HuH-7.5 (cell line): Measurements from ENCODE around the gene LIMS2.

Experiments
- DNase-seq: peaks from one replicate; pipeline ENCODE4 v3.0.0; 2011; ENCODE audit warnings: low spot score

LIMS2 gene

GRCh38 chr2:127645395-127646291, 29.7 kb downstream of the LIMS2 start, which contains the start of gene GPR17:
GPR17 (plus strand) TSS chr2:127646153; CDS start chr2:127650736, 4,583 bp downstream.
- DNase-seq: no peak

DNA sequence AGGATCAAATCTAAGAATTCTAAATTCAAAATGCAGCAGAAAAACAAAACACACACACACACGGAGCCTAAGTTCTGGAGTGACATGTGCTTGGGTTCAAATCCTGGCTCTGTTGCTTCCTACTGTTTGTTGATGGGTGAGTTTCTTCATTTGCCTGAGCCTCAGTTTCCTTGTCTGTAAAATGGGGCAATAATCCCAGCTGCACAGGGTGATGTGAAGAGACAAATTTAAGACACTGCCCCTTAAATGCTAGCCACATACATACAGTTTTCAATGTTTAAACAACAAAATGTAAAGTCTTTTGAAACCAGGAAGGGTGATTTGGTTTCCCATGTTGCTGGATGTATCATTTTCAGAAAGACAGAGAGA, 30.3 kb downstream of the LIMS2 start:
- no peak for DNase-seq

- no peak for DNase-seq
Measured at GRCh38 chr2:127644066-127645025, 31.0 kb downstream of the LIMS2 start.

GRCh38 chr2:127643439-127644065, 31.8 kb downstream of the LIMS2 start:
- DNase-seq: no peak

DNA sequence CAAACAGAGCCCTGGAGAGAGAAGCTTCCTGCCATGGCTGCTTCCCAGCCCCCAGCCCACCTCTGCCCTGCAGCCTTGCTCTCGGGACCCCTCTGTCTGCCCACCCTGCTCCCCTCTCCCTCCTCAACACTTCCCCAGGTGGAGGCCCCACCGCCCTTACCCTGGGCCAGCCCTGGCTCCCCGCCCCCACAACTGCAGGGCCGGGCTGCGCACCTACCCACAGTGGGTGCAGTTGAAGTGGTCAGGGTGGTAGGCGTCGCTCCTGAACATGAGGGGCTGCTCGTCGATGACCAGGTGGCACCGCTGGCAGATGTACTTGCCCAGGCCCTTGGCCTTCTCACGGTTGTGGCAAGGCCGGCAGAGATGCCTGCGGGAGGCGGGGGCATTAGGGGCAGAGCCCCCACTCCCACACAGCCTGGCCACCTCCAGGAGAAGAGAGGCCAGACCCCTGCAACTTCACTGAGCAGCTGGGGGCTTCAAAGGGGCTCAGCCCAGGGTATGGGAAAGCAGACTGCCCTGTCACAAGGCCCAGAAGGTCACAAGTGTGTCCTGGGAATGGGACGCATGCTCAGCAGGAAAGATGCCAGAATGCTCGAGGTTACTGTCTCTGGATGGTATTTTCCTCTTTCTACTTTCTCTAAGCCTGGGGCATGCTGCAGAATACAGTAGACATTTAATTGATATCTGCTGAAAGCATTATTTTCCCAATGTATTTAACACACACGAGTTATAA, 32.5 kb downstream of the LIMS2 start:
- DNase-seq: no peak

GRCh38 chr2:127641846-127642507, 33.4 kb downstream of the LIMS2 start:
- DNase-seq: no peak

GRCh38 chr2:127641133-127641532, 34.2 kb downstream of the LIMS2 start:
- DNase-seq: no peak

DNA sequence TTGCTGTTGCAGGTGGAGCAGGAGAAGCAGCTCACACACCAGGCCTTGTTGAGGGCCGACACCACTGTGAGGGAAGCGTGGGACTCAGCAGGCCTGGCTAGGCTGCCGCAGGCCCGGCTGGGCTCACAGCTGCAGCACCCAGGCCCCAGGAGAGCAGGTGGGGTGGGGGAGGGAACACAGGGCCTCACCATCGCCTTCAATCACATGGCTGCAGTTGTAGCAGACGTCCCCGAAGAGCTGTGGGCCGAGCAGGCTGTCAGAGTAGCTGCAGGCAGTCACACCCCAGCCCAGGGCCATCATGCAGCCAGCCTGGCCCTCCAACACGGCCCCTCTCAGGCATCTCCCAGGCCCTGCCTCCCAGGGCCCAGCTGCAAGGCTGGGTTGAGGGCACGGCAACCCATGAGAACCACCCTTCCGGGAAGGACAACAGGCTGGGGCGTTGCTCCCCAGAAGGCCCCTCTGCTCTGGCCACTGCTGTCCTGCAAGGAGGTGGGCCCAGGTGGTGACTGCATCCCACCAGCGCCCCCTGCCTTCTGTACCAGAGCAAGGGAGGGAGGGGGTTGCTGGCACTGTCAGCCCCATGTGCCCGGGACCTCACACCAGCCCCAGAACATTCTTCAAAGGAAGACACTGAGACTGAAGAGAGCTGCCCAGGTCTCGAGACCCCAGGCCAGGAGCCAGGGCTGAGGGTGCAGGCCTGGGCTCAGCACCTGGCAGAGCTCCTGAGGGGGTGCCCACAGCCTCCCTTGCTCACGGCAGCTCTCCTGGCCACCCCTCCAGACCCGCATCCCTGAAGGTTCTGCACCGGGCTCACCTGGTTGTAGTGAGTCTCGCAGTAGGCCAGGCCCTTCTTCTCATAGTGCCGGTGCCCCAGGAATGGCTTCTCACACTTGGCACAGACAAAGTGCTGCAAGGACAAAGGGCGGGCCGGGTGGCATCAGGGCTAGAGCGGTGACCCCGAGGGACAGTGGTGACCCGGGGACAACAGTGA, 35.0 kb downstream of the LIMS2 start:
- DNase-seq: no peak

DNA sequence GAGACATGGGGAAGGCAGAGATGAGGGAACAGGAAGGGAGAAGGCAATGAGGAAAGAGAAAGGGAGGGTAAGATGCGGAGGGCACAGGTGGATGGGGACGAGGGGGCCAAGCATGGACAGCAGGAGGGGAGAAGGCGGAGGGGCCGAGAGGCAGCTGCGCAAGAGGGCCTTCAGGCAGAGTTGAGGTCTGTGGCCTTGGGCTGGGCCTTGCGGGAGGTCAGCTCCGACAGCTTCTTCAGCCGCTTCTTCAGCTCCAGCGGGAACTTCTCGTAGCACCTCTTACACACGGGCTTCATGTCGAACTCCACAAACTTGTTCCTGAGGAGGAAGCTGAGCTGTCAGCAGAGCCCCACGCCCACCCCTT, 36.2 kb downstream of the LIMS2 start:
- DNase-seq: no peak

DNA sequence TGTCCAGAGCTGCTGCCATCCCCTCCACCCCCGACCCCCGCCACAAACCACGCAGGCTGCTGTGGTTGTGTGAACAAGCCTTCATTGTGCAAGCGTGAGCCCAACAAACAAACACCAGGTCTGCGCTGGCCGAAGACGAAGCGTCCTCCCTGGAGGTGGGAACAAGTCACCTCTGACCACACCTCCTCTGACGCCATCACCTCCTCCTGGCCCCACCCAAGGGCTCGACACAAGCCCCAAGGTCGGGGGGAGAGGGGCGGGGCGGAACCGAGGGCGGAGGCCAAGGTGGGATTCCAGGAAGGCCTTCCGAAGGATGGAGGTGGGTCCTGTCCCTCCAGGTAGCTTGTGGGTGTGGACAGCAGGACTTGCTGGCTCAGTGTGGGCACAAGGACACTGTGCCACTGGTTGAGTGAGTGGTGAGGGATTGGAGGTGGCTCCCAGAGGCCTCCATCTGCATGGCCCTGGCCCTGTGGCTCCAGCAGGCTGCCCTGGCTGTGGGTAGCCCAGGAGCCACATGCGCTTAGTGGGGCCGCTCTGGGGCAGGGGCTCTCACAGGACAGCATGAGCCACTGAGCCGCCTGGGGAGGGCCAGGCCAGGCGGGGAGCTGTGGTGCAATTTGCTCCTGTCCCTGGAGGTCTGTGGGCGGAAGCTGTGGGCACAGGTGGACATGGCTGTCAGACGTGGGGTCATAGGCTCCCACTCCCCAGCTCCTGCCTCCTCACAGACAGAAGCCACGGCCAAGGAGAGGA, 36.8 kb downstream of the LIMS2 start:
- DNase-seq: no peak

DNA sequence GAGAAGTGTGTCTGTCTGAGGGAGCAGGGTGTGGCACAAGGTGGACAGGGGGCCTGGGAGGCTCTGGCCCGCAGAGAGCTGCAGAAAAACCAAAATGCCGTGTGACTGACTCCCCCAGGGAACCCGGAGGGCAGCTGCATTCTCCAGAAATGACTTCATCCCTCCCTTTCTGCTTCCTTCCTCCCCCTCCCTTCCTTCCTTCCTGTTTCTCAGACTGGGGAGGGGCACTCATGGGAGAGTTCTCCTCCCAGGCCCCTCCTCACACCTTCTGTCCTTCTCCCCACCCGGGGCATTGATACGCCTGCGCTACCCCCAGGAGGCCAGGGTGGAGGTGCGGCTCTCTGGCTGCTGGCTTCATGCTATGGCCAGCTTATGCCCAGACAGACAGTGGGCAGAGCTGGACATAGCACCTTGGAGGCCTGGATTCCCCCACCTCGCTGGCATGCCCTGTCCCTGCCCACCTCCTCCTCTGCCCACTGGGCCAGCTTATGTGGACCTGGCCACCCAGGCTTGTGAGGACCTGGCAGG, 37.5 kb downstream of the LIMS2 start:
- no peak for DNase-seq

GRCh38 chr2:127637236-127637630, 38.1 kb downstream of the LIMS2 start:
- DNase-seq: no peak

DNA sequence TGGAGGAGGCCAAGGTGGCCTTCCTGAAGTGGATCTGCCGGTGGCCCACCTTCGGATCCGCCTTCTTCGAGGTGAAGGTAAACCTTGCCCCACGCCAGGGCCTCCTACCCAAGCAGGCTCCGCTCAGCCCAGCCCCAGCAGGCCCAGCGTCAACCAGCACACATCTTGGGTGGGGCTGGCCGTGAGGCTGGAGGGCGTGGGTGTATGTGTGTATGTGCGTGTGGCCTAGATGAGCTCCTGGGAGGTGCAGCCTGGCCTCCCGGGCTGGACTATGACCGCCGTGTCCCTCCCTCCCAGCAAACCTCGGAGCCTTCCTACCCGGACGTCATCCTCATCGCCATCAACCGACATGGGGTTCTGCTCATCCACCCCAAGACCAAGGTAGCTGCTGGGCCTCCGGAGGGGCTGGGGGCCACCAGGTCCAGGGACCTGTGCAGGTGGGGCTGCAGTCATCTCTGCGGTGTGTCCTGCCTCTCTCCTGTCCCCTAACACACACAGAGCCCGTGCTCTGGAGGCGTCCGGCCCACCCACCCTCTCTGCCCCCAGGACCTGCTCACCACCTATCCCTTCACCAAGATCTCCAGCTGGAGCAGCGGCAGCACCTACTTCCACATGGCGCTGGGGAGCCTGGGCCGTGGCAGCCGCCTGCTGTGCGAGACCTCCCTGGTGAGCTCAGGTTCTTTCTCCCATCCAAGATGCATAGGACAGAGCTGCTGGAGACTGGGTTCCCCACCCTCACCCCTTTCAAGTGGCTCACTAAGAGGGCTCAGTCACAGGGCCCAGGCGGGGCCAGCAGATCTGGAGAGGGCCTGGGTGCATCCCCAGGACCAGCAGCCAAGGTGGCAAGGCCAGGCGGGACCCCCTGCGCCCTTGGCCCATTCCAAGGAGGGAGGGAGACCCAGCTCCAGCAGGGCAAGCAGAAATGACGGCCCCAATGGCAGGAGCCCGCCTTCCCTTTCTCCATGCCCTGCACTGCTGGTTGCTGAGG, 38.8 kb downstream of the LIMS2 start:
- DNase-seq: no peak

GRCh38 chr2:127635380-127636237, 39.7 kb downstream of the LIMS2 start:
- DNase-seq: no peak

DNA sequence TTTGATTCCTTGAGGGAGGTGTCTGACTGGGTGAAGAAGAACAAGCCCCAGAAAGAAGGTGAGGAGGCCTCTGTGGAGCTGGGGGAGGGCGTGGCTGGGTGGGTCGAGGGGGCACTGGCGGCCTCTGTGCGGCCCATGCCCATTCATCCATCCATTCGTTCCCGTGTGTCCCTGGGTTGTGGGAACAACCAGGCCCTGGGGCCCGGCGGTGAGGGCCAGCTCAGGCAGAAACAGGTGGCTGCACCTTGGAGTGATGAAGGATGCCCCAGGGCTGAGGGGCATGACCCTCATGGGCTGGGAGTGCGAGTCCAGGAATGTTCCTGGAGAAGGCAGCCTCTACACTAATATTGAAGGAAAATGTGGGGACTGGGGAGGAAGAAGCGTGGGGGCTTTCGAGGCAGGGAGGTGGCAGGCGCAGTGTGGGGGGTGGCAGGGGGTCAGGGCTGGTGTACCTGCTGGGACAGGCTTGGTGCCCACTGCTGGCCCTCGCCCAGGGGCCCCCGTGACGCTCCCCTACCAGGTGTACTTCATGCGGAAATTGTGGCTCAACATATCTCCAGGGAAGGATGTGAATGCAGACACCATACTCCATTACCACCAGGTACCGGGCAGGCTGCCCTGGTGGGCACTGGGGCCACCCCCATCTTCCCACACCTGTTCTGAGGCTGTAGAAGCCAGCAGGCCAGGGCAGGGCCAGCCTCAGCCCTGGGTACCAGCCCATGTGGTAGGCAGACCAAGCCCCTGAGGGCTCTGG, 40.5 kb downstream of the LIMS2 start:
- no peak for DNase-seq

GRCh38 chr2:127634066-127634617, 41.2 kb downstream of the LIMS2 start:
- no peak for DNase-seq
